GM21515 (cell line): ENCODE results near the gene RAVER2.
A peak's percentile ranks its signal among the peaks of the same experiment; 100 is the strongest.
"Not testable (repeated sequence)": the region's sequence is repeated elsewhere in the genome, so short reads cannot be mapped to it uniquely, and the experiment has no call there.

Source experiments
- ATAC-seq: cut with Tn5 transposase; IDR thresholded peaks from one replicate; pipeline ENCODE4 v1.9.1; 2021; ENCODE audit not compliant: unreplicated experiment

Gene RAVER2

GRCh38 chr1:64744492-64745180 is at the start of gene RAVER2:
RAVER2 (plus strand) TSS chr1:64745075; CDS start chr1:64745173, 98 bp downstream.
- ATAC-seq = peak; percentile 58

GRCh38 chr1:64696879-64697278 is 48.0 kb upstream of the RAVER2 start:
- ATAC-seq = no peak

GRCh38 chr1:64699327-64699726 is 45.5 kb upstream of the RAVER2 start:
- ATAC-seq = no peak

GRCh38 chr1:64701071-64701470 is 43.8 kb upstream of the RAVER2 start:
- no peak for ATAC-seq

GRCh38 chr1:64701886-64702285 is 43.0 kb upstream of the RAVER2 start:
- ATAC-seq = no peak

- not testable (repeated sequence) for ATAC-seq
Observed at GRCh38 chr1:64702670-64703069, 42.2 kb upstream of the RAVER2 start.

- no peak for ATAC-seq
Observed at GRCh38 chr1:64703600-64703999, 41.3 kb upstream of the RAVER2 start.

GRCh38 chr1:64705591-64705990 is 39.3 kb upstream of the RAVER2 start:
- ATAC-seq = no peak

- ATAC-seq = no peak
Observed at GRCh38 chr1:64711266-64711665, 33.6 kb upstream of the RAVER2 start.

- ATAC-seq = no peak
Observed at GRCh38 chr1:64712049-64712448, 32.8 kb upstream of the RAVER2 start.

- ATAC-seq = no peak
Observed at GRCh38 chr1:64715186-64715585, 29.7 kb upstream of the RAVER2 start.

GRCh38 chr1:64721135-64721534 is 23.7 kb upstream of the RAVER2 start:
- ATAC-seq = no peak

- ATAC-seq = no peak
Observed at GRCh38 chr1:64721576-64722145, 23.2 kb upstream of the RAVER2 start.

- no peak for ATAC-seq
Observed at GRCh38 chr1:64727861-64728260, 17.0 kb upstream of the RAVER2 start.

- no peak for ATAC-seq
Observed at GRCh38 chr1:64733581-64734286, 11.1 kb upstream of the RAVER2 start.

- ATAC-seq = no peak
Observed at GRCh38 chr1:64734287-64734652, 10.6 kb upstream of the RAVER2 start.

- not testable (repeated sequence) for ATAC-seq
Observed at GRCh38 chr1:64740687-64741086, 4.2 kb upstream of the RAVER2 start.

- ATAC-seq = no peak
Observed at GRCh38 chr1:64743954-64744491, 852 bp upstream of the RAVER2 start.

GRCh38 chr1:64745181-64745985 is 508 bp downstream of the RAVER2 start:
- ATAC-seq = peak; percentile 19

GRCh38 chr1:64745986-64746940 is 1.4 kb downstream of the RAVER2 start:
- ATAC-seq = no peak
